ENCODE measurements around the gene DENND5B. TPM values are rescaled to one million over a fixed set of nuclear protein-coding genes. Genes with fewer than 3 reads are reported as not detected.
"Not testable (repeated sequence)": the region's sequence is repeated elsewhere in the genome, so short reads cannot be mapped to it uniquely, and the experiment has no call there.

DENND5B gene
- total RNA-seq, 1 donor from 2014 or later = 20.0 TPM

DNA sequence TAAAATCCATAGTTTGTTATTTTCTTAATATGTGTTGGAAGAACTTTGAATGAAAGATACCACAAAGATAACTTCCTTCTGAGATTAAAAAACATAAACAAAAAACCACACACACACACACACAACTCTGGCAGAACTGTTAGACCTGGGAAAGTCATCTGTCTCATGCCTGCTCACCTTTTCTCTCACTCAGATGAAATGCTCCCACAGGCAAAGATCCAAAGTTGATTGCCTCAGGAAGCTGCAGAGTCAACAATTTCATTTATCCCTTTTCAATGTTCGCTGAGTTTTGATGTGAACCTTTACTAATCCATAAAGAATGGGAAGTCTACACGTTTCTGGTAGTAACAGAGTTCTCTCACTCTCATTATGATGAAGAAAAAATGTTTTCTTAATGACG, 112.0 kb downstream of the DENND5B start:
- H3K27me3 Mint-ChIP-seq (ENCODE audit: unreplicated experiment) = peaks cover 2% of the 10 kb centered on the region
- DNase-seq (ENCODE audit: low spot score) = no peak
- no peaks in the 10 kb centered on the region for H3K36me3 Mint-ChIP-seq (ENCODE audit: low read depth, unreplicated experiment)
- H3K9me3 Mint-ChIP-seq (ENCODE audit: unreplicated experiment) = no peaks in the 10 kb centered on the region
- TF ChIP-seq, protein P1, sequence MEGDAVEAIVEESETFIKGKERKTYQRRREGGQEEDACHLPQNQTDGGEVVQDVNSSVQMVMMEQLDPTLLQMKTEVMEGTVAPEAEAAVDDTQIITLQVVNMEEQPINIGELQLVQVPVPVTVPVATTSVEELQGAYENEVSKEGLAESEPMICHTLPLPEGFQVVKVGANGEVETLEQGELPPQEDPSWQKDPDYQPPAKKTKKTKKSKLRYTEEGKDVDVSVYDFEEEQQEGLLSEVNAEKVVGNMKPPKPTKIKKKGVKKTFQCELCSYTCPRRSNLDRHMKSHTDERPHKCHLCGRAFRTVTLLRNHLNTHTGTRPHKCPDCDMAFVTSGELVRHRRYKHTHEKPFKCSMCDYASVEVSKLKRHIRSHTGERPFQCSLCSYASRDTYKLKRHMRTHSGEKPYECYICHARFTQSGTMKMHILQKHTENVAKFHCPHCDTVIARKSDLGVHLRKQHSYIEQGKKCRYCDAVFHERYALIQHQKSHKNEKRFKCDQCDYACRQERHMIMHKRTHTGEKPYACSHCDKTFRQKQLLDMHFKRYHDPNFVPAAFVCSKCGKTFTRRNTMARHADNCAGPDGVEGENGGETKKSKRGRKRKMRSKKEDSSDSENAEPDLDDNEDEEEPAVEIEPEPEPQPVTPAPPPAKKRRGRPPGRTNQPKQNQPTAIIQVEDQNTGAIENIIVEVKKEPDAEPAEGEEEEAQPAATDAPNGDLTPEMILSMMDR (IDR thresholded peaks at IDR 0.05; ENCODE audit: unreplicated experiment) = no peak
- no peaks in the 10 kb centered on the region for H3K4me1 Mint-ChIP-seq (ENCODE audit: unreplicated experiment)
- no peak overlapping the region for H3K4me3 Mint-ChIP-seq (ENCODE audit: unreplicated experiment)
- H3K27ac Mint-ChIP-seq (ENCODE audit: unreplicated experiment) = no peak overlapping the region

DNA sequence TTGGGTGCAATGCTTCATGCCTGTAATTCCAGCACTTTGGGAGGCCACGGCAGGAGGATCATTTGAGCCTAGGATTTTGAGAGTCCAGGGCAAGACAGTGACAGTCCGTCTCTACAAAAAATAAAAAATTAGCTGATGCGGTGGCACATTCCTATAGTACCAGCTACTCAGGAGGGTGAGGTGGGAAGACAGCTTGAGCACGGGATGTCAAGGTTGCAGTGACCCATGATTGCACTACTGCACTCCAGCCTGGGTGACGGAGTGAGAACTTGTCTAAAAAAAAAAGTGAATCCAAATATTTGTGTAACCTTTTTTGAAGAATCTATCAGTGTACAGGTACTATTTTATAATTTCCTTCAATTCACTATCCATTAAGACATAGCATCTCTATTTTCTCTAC, 112.5 kb downstream of the DENND5B start:
- H3K36me3 Mint-ChIP-seq (ENCODE audit: low read depth, unreplicated experiment) = no peaks in the 10 kb centered on the region
- TF ChIP-seq, protein P1 (IDR thresholded peaks at IDR 0.05; ENCODE audit: unreplicated experiment) = no peak
- no peak overlapping the region for H3K4me3 Mint-ChIP-seq (ENCODE audit: unreplicated experiment)

DNA sequence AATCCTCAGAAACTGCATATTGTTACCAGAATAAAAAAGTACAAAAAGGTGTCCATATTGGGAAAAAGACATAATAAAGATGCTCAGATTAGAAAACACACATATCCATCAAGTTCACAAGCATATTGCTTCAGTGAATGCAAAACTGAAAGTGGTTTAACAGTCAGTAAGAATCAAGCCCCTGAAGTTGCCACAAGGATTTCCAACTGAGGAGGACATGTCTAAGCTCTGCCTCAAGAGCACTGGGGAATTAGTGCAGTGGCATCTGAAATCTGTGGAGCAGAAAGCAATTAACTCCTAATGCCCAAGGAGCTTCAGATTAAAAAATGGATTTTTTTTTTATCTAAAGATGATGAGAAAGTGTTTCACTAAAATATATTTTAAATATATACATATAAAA, 113.2 kb downstream of the DENND5B start:
- no peaks in the 10 kb centered on the region for H3K4me1 Mint-ChIP-seq (ENCODE audit: unreplicated experiment)
- DNase-seq (ENCODE audit: low spot score) = no peak
- H3K36me3 Mint-ChIP-seq (ENCODE audit: low read depth, unreplicated experiment) = no peaks in the 10 kb centered on the region
- TF ChIP-seq, protein P1 (IDR thresholded peaks at IDR 0.05; ENCODE audit: unreplicated experiment) = no peak
- H3K27ac Mint-ChIP-seq (ENCODE audit: unreplicated experiment) = no peak overlapping the region
- H3K27me3 Mint-ChIP-seq (ENCODE audit: unreplicated experiment) = peaks cover 2% of the 10 kb centered on the region
- no peak overlapping the region for H3K4me3 Mint-ChIP-seq (ENCODE audit: unreplicated experiment)
- no peaks in the 10 kb centered on the region for H3K9me3 Mint-ChIP-seq (ENCODE audit: unreplicated experiment)

More for the DNA sequence above, 112.5 kb downstream of the DENND5B start:
- DNase-seq (ENCODE audit: low spot score) = no peak
- Mint-ChIP-seq H3K9me3 (ENCODE audit: unreplicated experiment) (no peaks in the 10 kb centered on the region), H3K4me1 (ENCODE audit: unreplicated experiment) (no peaks in the 10 kb centered on the region), H3K27me3 (ENCODE audit: unreplicated experiment) (peaks cover 2% of the 10 kb centered on the region), H3K27ac (ENCODE audit: unreplicated experiment) (no peak overlapping the region)

DNA sequence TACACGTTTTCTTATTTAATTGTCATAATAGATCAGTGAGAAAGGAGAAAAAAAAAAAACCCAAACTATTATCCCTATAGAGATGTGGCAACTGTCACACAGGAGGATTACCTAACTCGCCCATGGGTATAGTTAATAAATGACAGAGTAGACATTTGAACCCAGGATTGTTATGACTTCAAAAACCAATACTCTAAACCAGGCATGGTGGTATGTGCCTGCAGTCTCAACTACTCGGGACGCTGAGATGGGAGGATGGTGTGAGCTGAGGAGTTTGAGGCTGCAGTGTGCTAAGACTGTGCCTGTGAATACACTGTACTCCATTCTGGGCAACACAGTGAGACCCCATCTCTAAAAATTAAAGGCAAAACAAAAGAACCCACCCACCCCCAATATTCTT, 114.5 kb downstream of the DENND5B start:
- no peak for DNase-seq (ENCODE audit: low spot score)
- H3K4me3 Mint-ChIP-seq (ENCODE audit: unreplicated experiment) = no peak overlapping the region
- H3K4me1 Mint-ChIP-seq (ENCODE audit: unreplicated experiment) = no peaks in the 10 kb centered on the region
- H3K27ac Mint-ChIP-seq (ENCODE audit: unreplicated experiment) = no peak overlapping the region
- peaks cover 3% of the 10 kb centered on the region for H3K27me3 Mint-ChIP-seq (ENCODE audit: unreplicated experiment)
- H3K9me3 Mint-ChIP-seq (ENCODE audit: unreplicated experiment) = no peaks in the 10 kb centered on the region
- H3K36me3 Mint-ChIP-seq (ENCODE audit: low read depth, unreplicated experiment) = no peaks in the 10 kb centered on the region
- TF ChIP-seq, protein P1 (IDR thresholded peaks at IDR 0.05; ENCODE audit: unreplicated experiment) = no peak

DNA sequence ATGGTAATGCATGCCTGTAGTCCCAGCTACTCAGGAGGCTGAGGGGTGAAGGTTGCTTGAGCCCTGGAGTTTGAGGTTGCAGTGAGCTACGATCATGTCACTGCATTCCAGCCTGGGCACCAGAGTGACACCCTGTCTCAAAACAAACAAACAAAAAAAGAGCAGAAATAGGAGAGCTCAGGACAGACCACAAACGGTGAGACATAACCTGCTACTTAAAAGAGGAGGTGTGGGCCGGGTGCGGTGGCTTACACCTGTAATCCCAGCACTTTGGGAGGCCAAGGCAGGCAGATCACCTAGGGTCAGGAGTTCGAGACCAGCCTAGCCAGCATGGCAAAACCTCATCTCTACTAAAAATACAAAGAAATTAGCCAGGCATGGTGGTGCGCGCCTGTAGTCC, 115.3 kb downstream of the DENND5B start:
- not testable (repeated sequence) for H3K27ac Mint-ChIP-seq (ENCODE audit: unreplicated experiment); H3K9me3 Mint-ChIP-seq (ENCODE audit: unreplicated experiment); H3K36me3 Mint-ChIP-seq (ENCODE audit: low read depth, unreplicated experiment); H3K4me3 Mint-ChIP-seq (ENCODE audit: unreplicated experiment); DNase-seq (ENCODE audit: low spot score); H3K4me1 Mint-ChIP-seq (ENCODE audit: unreplicated experiment); H3K27me3 Mint-ChIP-seq (ENCODE audit: unreplicated experiment)

DNA sequence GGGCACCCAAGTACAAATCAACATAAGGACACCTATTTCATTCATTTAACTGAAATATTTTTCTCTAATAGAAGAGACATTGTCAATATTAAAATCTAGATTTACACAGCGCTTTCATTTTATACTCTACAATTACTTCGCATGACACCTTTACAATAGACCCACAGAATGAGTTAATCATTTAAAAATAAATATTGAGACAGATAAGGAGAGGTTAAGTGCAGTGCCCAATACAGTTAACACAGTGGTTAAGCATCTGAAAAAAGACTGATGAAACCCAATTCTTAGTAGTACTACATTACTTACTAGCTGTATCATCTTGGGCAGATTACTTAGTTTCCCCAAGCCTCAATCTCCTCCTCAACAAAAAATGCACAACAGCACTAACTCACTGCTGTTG, 116.2 kb downstream of the DENND5B start:
- no peak for DNase-seq (ENCODE audit: low spot score)
- Mint-ChIP-seq H3K4me3 (ENCODE audit: unreplicated experiment) (no peak overlapping the region), H3K27me3 (ENCODE audit: unreplicated experiment) (peaks cover 4% of the 10 kb centered on the region), H3K9me3 (ENCODE audit: unreplicated experiment) (no peaks in the 10 kb centered on the region), H3K36me3 (ENCODE audit: low read depth, unreplicated experiment) (no peaks in the 10 kb centered on the region), H3K4me1 (ENCODE audit: unreplicated experiment) (no peaks in the 10 kb centered on the region), H3K27ac (ENCODE audit: unreplicated experiment) (no peak overlapping the region)
- TF ChIP-seq, protein P1 (IDR thresholded peaks at IDR 0.05; ENCODE audit: unreplicated experiment) = no peak

Data from endothelial cell (in vitro differentiated cells).